Thymus (tissue), 11 donors: ENCODE results near the gene TIMM22. TPM values are rescaled to one million over a fixed set of nuclear protein-coding genes. Genes with fewer than 3 reads are reported as not detected.
"Not testable (repeated sequence)": the region's sequence is repeated elsewhere in the genome, so short reads cannot be mapped to it uniquely, and the experiment has no call there.

Experiments
- DNase-seq, 9 donors: peaks; one replicate each; pipeline ENCODE4 v3.0.0-alpha.2; 2013; ENCODE audit warnings: low spot score in 9 of 9, low read depth in 6 of 9, missing footprints in 1 of 9
- H3K27ac ChIP-seq, 2 donors: one replicate each; pipeline ENCODE4 v1.5.1; 2013; ENCODE audit warnings: control low read depth in 1 of 2, low read depth in 1 of 2, low read length in 1 of 2, mild to moderate bottlenecking in 1 of 2, moderate library complexity in 1 of 2
- H3K27me3 ChIP-seq, 2 donors: one replicate each; pipeline ENCODE4 v1.5.1; 2013; ENCODE audit warnings: low read length in 1 of 2; ENCODE audit not compliant: control insufficient read depth in 2 of 2, insufficient read depth in 1 of 2
- H3K36me3 ChIP-seq, 2 donors: one replicate each; pipeline ENCODE4 v1.5.1; 2013; ENCODE audit warnings: low read length in 1 of 2, mild to moderate bottlenecking in 1 of 2, moderate library complexity in 1 of 2; ENCODE audit not compliant: control insufficient read depth in 2 of 2, insufficient read depth in 2 of 2
- H3K4me1 ChIP-seq, 2 donors: one replicate each; pipeline ENCODE4 v1.5.1; 2013; ENCODE audit warnings: low read length in 2 of 2; ENCODE audit not compliant: control insufficient read depth in 2 of 2, insufficient read depth in 2 of 2
- H3K4me3 ChIP-seq, 2 donors: one replicate each; pipeline ENCODE4 v1.5.1; 2013; ENCODE audit warnings: low read length in 2 of 2, control low read depth in 1 of 2, mild to moderate bottlenecking in 1 of 2
- H3K9me3 ChIP-seq, 2 donors: one replicate each; pipeline ENCODE4 v1.5.1; 2013; ENCODE audit warnings: low read length in 1 of 2, mild to moderate bottlenecking in 1 of 2; ENCODE audit not compliant: control insufficient read depth in 2 of 2, insufficient read depth in 1 of 2
- WGBS: extraction: QIAGEN DNeasy Blood & Tissue Kit; methylation state at CpG from one replicate; pipeline ENCODE4 v1.1.7; 2013; 5-methylcytosine and 5-hydroxymethylcytosine counted together
- polyA plus RNA-seq: library from polyadenylated mRNA; stranded (reverse); fragments of 200-250 nt; gene quantifications from one replicate; pipeline ENCODE4 v1.2.3, GENCODE V29; 2013
- total RNA-seq: library from RNA; stranded (reverse); fragments of 120-200 nt; gene quantifications from one replicate; pipeline ENCODE4 v1.2.4, GENCODE V29; 2013
- donor health status: healthy.

Gene TIMM22
- total and polyA plus RNA-seq, 2 donors = 7.1 to 9.0 TPM

- Histone ChIP-seq H3K36me3 (no peaks in the 10 kb centered on the region), H3K9me3 (peaks cover 0 to 9% of the 10 kb centered on the region in 2 donors), H3K27me3 (peaks cover 0 to 2% of the 10 kb centered on the region in 2 donors), H3K4me1 (no peaks in the 10 kb centered on the region), H3K4me3 (no peak overlapping the region), H3K27ac (no peak overlapping the region)
- no peak for DNase-seq
- 95% methylated on average over 11 of the region's 11 CpGs for WGBS
Observed at GRCh38 chr17:988561-988960, 8.4 kb upstream of the TIMM22 start.

- Histone ChIP-seq H3K4me3 (no peak overlapping the region), H3K27ac (no peak overlapping the region), H3K9me3 (peaks cover 3 to 24% of the 10 kb centered on the region in 2 donors), H3K4me1 (peaks cover 3 to 10% of the 10 kb centered on the region in 2 donors), H3K36me3 (no peaks in the 10 kb centered on the region), H3K27me3 (no peaks in the 10 kb centered on the region)
- no peak for DNase-seq
- 87% methylated on average over 13 of the region's 13 CpGs for WGBS
Observed at GRCh38 chr17:992933-993332, 4.0 kb upstream of the TIMM22 start.

GRCh38 chr17:995324-995723 is 1.6 kb upstream of the TIMM22 start:
- H3K4me3 ChIP-seq, H3K27ac ChIP-seq, H3K36me3 ChIP-seq, H3K27me3 ChIP-seq, DNase-seq: not testable (repeated sequence)
- H3K4me1 ChIP-seq = peaks cover 4 to 17% of the 10 kb centered on the region in 2 donors
- H3K9me3 ChIP-seq = peaks cover 3 to 24% of the 10 kb centered on the region in 2 donors
- WGBS = 92% methylated on average over 8 of the region's 8 CpGs

GRCh38 chr17:998111-998510 is 1.2 kb downstream of the TIMM22 start:
- H3K27me3 ChIP-seq = no peaks in the 10 kb centered on the region
- H3K36me3 ChIP-seq = peaks cover 35 to 36% of the 10 kb centered on the region in 2 donors

GRCh38 chr17:1000597-1001461 is 3.9 kb downstream of the TIMM22 start:
- H3K27me3 ChIP-seq = no peaks in the 10 kb centered on the region
- peaks cover 42 to 46% of the 10 kb centered on the region in 2 donors for H3K36me3 ChIP-seq
- no peak for DNase-seq
- peaks cover 19 to 40% of the 10 kb centered on the region in 2 donors for H3K4me1 ChIP-seq
- peaks cover 0 to 5% of the 10 kb centered on the region in 2 donors for H3K9me3 ChIP-seq
- H3K27ac ChIP-seq = no peak overlapping the region
- 95% methylated on average over 15 of the region's 15 CpGs for WGBS
- no peak overlapping the region for H3K4me3 ChIP-seq

More at GRCh38 chr17:998111-998510, 1.2 kb downstream of the TIMM22 start:
- WGBS = 87% methylated on average over 2 of the region's 2 CpGs
- H3K4me1 ChIP-seq = peaks cover 4 to 17% of the 10 kb centered on the region in 2 donors
- no peak for DNase-seq
- H3K4me3 ChIP-seq = peak overlapping the region in 1 of 2 donors; percentile 99
- H3K9me3 ChIP-seq = peaks cover 3 to 16% of the 10 kb centered on the region in 2 donors
- no peak overlapping the region for H3K27ac ChIP-seq

GRCh38 chr17:1001640-1002411 is 4.9 kb downstream of the TIMM22 start:
- no peaks in the 10 kb centered on the region for H3K27me3 ChIP-seq
- H3K4me1 ChIP-seq = peaks cover 27 to 44% of the 10 kb centered on the region in 2 donors
- H3K4me3 ChIP-seq = no peak overlapping the region
- H3K9me3 ChIP-seq = no peaks in the 10 kb centered on the region
- DNase-seq = no peak
- 96% methylated on average over 18 of the region's 18 CpGs for WGBS
- H3K27ac ChIP-seq = no peak overlapping the region
- peaks cover 42 to 46% of the 10 kb centered on the region in 2 donors for H3K36me3 ChIP-seq

- WGBS = 97% methylated on average over 4 of the region's 4 CpGs
Observed at GRCh38 chr17:1002412-1002753, 5.5 kb downstream of the TIMM22 start.

GRCh38 chr17:1002771-1003555 is 6.0 kb downstream of the TIMM22 start:
- 90% methylated on average over 19 of the region's 19 CpGs for WGBS
- Histone ChIP-seq H3K4me3 (no peak overlapping the region), H3K4me1 (peaks cover 24 to 37% of the 10 kb centered on the region in 2 donors), H3K27me3 (no peaks in the 10 kb centered on the region), H3K27ac (no peak overlapping the region), H3K36me3 (peaks cover 48 to 49% of the 10 kb centered on the region in 2 donors), H3K9me3 (no peaks in the 10 kb centered on the region)
- no peak for DNase-seq

More at GRCh38 chr17:1002412-1002753, 5.5 kb downstream of the TIMM22 start:
- peaks cover 27 to 43% of the 10 kb centered on the region in 2 donors for H3K4me1 ChIP-seq
- H3K4me3 ChIP-seq = no peak overlapping the region
- no peaks in the 10 kb centered on the region for H3K9me3 ChIP-seq
- no peaks in the 10 kb centered on the region for H3K27me3 ChIP-seq
- no peak for DNase-seq
- no peak overlapping the region for H3K27ac ChIP-seq
- H3K36me3 ChIP-seq = peaks cover 46% of the 10 kb centered on the region in 2 donors
